Colon (tissue), 2 donors: ENCODE results near the gene RIN3.

Experiments
- FAIRE-seq: peaks from 2 replicates; lab custom pipeline; 2012; peaks lifted over from hg19 to GRCh38; lab: Jason Lieb, UNC
- donor health status: control.
- donor health status: control.

RIN3 gene

GRCh38 chr14:92556863-92557543 is 43.4 kb downstream of the RIN3 start:
- FAIRE-seq = no peak

- FAIRE-seq = no peak
Measured at GRCh38 chr14:92557544-92557912, 43.9 kb downstream of the RIN3 start.

GRCh38 chr14:92558319-92558718 is 44.7 kb downstream of the RIN3 start:
- no peak for FAIRE-seq

- FAIRE-seq = no peak
Measured at GRCh38 chr14:92559486-92559885, 45.9 kb downstream of the RIN3 start.

- FAIRE-seq = no peak
Measured at GRCh38 chr14:92560106-92560865, 46.7 kb downstream of the RIN3 start.

- FAIRE-seq = no peak
Measured at GRCh38 chr14:92561906-92562479, 48.4 kb downstream of the RIN3 start.

- FAIRE-seq = no peak
Measured at GRCh38 chr14:92563359-92563758, 49.8 kb downstream of the RIN3 start.

- no peak for FAIRE-seq
Measured at GRCh38 chr14:92563765-92564285, 50.2 kb downstream of the RIN3 start.

GRCh38 chr14:92564344-92565039 is 50.9 kb downstream of the RIN3 start:
- FAIRE-seq = no peak

GRCh38 chr14:92565040-92565717 is 51.6 kb downstream of the RIN3 start:
- FAIRE-seq = no peak

- no peak for FAIRE-seq
Measured at GRCh38 chr14:92565718-92566115, 52.1 kb downstream of the RIN3 start.

GRCh38 chr14:92567173-92567725 is 53.7 kb downstream of the RIN3 start:
- FAIRE-seq = no peak

GRCh38 chr14:92568621-92569479 is 55.3 kb downstream of the RIN3 start:
- no peak for FAIRE-seq

GRCh38 chr14:92570674-92571262 is 57.2 kb downstream of the RIN3 start:
- peak; percentile 53 for FAIRE-seq

GRCh38 chr14:92572050-92572449 is 58.5 kb downstream of the RIN3 start:
- FAIRE-seq = no peak

GRCh38 chr14:92573761-92574498 is 60.3 kb downstream of the RIN3 start:
- FAIRE-seq = no peak

- FAIRE-seq = no peak
Measured at GRCh38 chr14:92575061-92575747, 61.6 kb downstream of the RIN3 start.

GRCh38 chr14:92575748-92576303 is 62.2 kb downstream of the RIN3 start:
- no peak for FAIRE-seq

GRCh38 chr14:92577321-92577742 is 63.8 kb downstream of the RIN3 start:
- FAIRE-seq = no peak
